H1 (cell line): ENCODE data around the gene CDYL2. TPM values are rescaled to one million over a fixed set of nuclear protein-coding genes. Genes with fewer than 3 reads are reported as not detected.

Experiments
- CTCF ChIA-PET: fragments of 300-600 bp; sonication (Branson Sonifier 250); formaldehyde crosslinking; loops from one replicate; lab custom pipeline; 2021; ENCODE audit not compliant: partially characterized antibody; lab: Charles Lee
- POLR2A ChIA-PET: fragments of 300-600 bp; sonication (Branson Sonifier 250); formaldehyde crosslinking; loops from one replicate; lab custom pipeline; 2021; ENCODE audit warnings: inconsistent platforms; ENCODE audit not compliant: partially characterized antibody; lab: Charles Lee
- DNase-seq, 2 experiments: peaks; one replicate each; pipeline versions ENCODE4 v3.0.0 to v3.0.0-alpha.2; 2010 to 2022; ENCODE audit warnings: low spot score in 2 of 2, low read depth in 1 of 2, mixed read lengths in 1 of 2
- FAIRE-seq: peaks from 2 replicates; lab custom pipeline; 2011; peaks lifted over from hg19 to GRCh38; lab: Jason Lieb, UNC
- H2AFZ ChIP-seq: 2 replicates; pipeline ENCODE4 v1.8.1; 2012; ENCODE audit warnings: low read length, inconsistent platforms
- H2AK5ac ChIP-seq: 2 replicates; pipeline ENCODE4 v1.6.1; 2013; ENCODE audit warnings: low read depth, low read length
- H2BK120ac ChIP-seq: replicated peaks from 2 replicates; pipeline ENCODE3; 2013; ENCODE audit warnings: low read depth, low read length, inconsistent platforms
- H2BK12ac ChIP-seq: 2 replicates; pipeline ENCODE4 v1.6.1; 2013; ENCODE audit warnings: low read depth, low read length
- H2BK15ac ChIP-seq: 2 replicates; pipeline ENCODE4 v1.6.1; 2013; ENCODE audit warnings: low read length
- H2BK20ac ChIP-seq: 2 replicates; pipeline ENCODE4 v1.6.1; 2013; ENCODE audit warnings: low read length
- H2BK5ac ChIP-seq: 2 replicates; pipeline ENCODE4 v1.6.1; 2013; ENCODE audit warnings: low read depth, low read length
- H3K14ac ChIP-seq: 2 replicates; pipeline ENCODE4 v1.6.1; 2013; ENCODE audit warnings: inconsistent platforms; ENCODE audit not compliant: insufficient read length
- H3K18ac ChIP-seq: 2 replicates; pipeline ENCODE4 v1.6.1; 2013; ENCODE audit warnings: low read length; ENCODE audit errors: extremely low read depth
- H3K23ac ChIP-seq: 2 replicates; pipeline ENCODE4 v1.6.1; 2013; ENCODE audit warnings: inconsistent platforms; ENCODE audit not compliant: insufficient read length
- H3K23me2 ChIP-seq: 2 replicates; pipeline ENCODE4 v1.6.1; 2013; ENCODE audit warnings: low read depth, low read length
- H3K27ac ChIP-seq: 2 replicates; pipeline ENCODE4 v1.6.1; 2011; ENCODE audit warnings: low read depth, low read length, inconsistent platforms
- H3K27me3 ChIP-seq, 4 experiments: replicated peaks in 1 of 4; 1 replicate in 1 of 4; 2 replicates in 3 of 4; pipeline versions ENCODE4 v1.6.1 to v1.8.1; 2011 to 2013; ENCODE audit warnings: low read length in 3 of 4, mild to moderate bottlenecking in 3 of 4, inconsistent platforms in 2 of 4, mixed read lengths in 2 of 4, moderate library complexity in 1 of 4; ENCODE audit not compliant: control insufficient read depth in 3 of 4, insufficient read depth in 3 of 4; ENCODE audit errors: extremely low read depth in 1 of 4
- H3K36me3 ChIP-seq, 4 experiments: 2 replicates each; pipeline versions ENCODE4 v1.6.1 to v1.8.1; 2011 to 2013; ENCODE audit warnings: mild to moderate bottlenecking in 4 of 4, low read length in 3 of 4, moderate library complexity in 2 of 4, control low read depth in 1 of 4, inconsistent platforms in 1 of 4; ENCODE audit not compliant: insufficient read depth in 4 of 4, control insufficient read depth in 2 of 4
- H3K4ac ChIP-seq: replicated peaks from 2 replicates; pipeline ENCODE3; 2013; ENCODE audit warnings: low read length, low read depth, mixed read lengths, inconsistent platforms; ENCODE audit not compliant: insufficient read length
- H3K4me1 ChIP-seq, 4 experiments: replicated peaks in 1 of 4; 1 replicate in 1 of 4; 2 replicates in 3 of 4; pipeline versions ENCODE4 v1.6.1 to v1.8.1; 2011 to 2013; ENCODE audit warnings: low read length in 3 of 4, inconsistent platforms in 2 of 4, mixed read lengths in 1 of 4; ENCODE audit not compliant: insufficient read depth in 4 of 4, control insufficient read depth in 3 of 4
- H3K4me2 ChIP-seq, 2 experiments: 2 replicates each; pipeline versions ENCODE4 v1.6.1 to v1.8.1; 2011 to 2013; ENCODE audit warnings: low read depth in 2 of 2, low read length in 2 of 2, control low read depth in 1 of 2, inconsistent platforms in 1 of 2, mild to moderate bottlenecking in 1 of 2; ENCODE audit not compliant: insufficient read depth in 1 of 2
- H3K4me3 ChIP-seq, 4 experiments: fragments of 200-600, 300-600 bp in 1 of 4; sonication (generic), shearing (Covaris generic), sonication (Bioruptor Twin) in 1 of 4; 2 replicates each; pipeline versions ENCODE4 v1.5.1 to v1.8.1; 2011 to 2016; ENCODE audit warnings: low read length in 4 of 4, low read depth in 3 of 4, control low read depth in 2 of 4, inconsistent platforms in 2 of 4, mild to moderate bottlenecking in 2 of 4, mixed read lengths in 1 of 4, moderate library complexity in 1 of 4; ENCODE audit not compliant: insufficient read depth in 2 of 4; ENCODE audit errors: extremely low read depth in 1 of 4
- H3K56ac ChIP-seq: replicated peaks from 2 replicates; pipeline ENCODE3; 2013; ENCODE audit warnings: low read depth, mild to moderate bottlenecking, mixed read lengths, low read length, inconsistent platforms; ENCODE audit not compliant: insufficient read length
- H3K79me1 ChIP-seq: 2 replicates; pipeline ENCODE4 v1.6.1; 2013; ENCODE audit warnings: low read depth, low read length, control low read depth
- H3K79me2 ChIP-seq, 2 experiments: 2 replicates each; pipeline versions ENCODE4 v1.6.1 to v1.8.1; 2012 to 2013; ENCODE audit warnings: low read length in 2 of 2, mild to moderate bottlenecking in 2 of 2, inconsistent platforms in 1 of 2; ENCODE audit not compliant: insufficient read depth in 2 of 2, control insufficient read depth in 1 of 2
- H3K9ac ChIP-seq, 4 experiments: replicated peaks in 1 of 4; 1 replicate in 1 of 4; 2 replicates in 3 of 4; pipeline versions ENCODE4 v1.6.1 to v1.8.1; 2011 to 2013; ENCODE audit warnings: low read depth in 3 of 4, low read length in 3 of 4, control low read depth in 2 of 4, mild to moderate bottlenecking in 2 of 4, moderate library complexity in 2 of 4, inconsistent platforms in 1 of 4; ENCODE audit errors: extremely low read depth in 1 of 4
- H3K9me3 ChIP-seq, 2 experiments: 2 replicates each; pipeline versions ENCODE4 v1.6.1 to v1.8.1; 2012 to 2013; ENCODE audit warnings: mild to moderate bottlenecking in 2 of 2, moderate library complexity in 2 of 2, control low read depth in 1 of 2, inconsistent platforms in 1 of 2, low read depth in 1 of 2, low read length in 1 of 2, mixed read lengths in 1 of 2; ENCODE audit not compliant: insufficient read depth in 2 of 2
- H4K20me1 ChIP-seq, 2 experiments: replicated peaks in 1 of 2; 2 replicates each; pipeline versions ENCODE3 to v1.8.1; 2011 to 2013; ENCODE audit warnings: inconsistent platforms in 2 of 2, low read length in 2 of 2, mild to moderate bottlenecking in 1 of 2; ENCODE audit not compliant: insufficient read depth in 2 of 2, control insufficient read depth in 1 of 2
- H4K5ac ChIP-seq: 2 replicates; pipeline ENCODE4 v1.6.1; 2013; ENCODE audit warnings: low read length, low read depth, mixed read lengths, inconsistent platforms; ENCODE audit not compliant: insufficient read length
- H4K8ac ChIP-seq: 2 replicates; pipeline ENCODE4 v1.8.0; 2013; ENCODE audit warnings: mild to moderate bottlenecking, moderate library complexity, low read length, inconsistent platforms; ENCODE audit not compliant: insufficient read depth; ENCODE audit errors: extremely low read depth
- H4K91ac ChIP-seq: replicated peaks from 2 replicates; pipeline ENCODE3; 2013; ENCODE audit warnings: low read length, mixed read lengths, inconsistent platforms; ENCODE audit not compliant: insufficient read length
- ATF3 ChIP-seq: IDR thresholded peaks from 2 replicates; pipeline ENCODE4 v1.6.1; 2011; ENCODE audit warnings: low read depth, mild to moderate bottlenecking, low read length; ENCODE audit not compliant: insufficient read depth
- BRCA1 ChIP-seq: IDR thresholded peaks from 2 replicates; pipeline ENCODE4 v1.6.1; 2012; ENCODE audit warnings: low read depth, low read length, improper control_type of control experiment
- EZH2 ChIP-seq: fragments of 200-600 bp; sonication (generic); IDR thresholded peaks from 2 replicates; pipeline ENCODE4 v1.7.1; 2012; ENCODE audit warnings: low read depth, mild to moderate bottlenecking, moderate library complexity, low read length, inconsistent platforms; ENCODE audit not compliant: severe bottlenecking
- PHF8 ChIP-seq: fragments of 200-600 bp; sonication (generic); conservative IDR thresholded peaks from 2 replicates; pipeline ENCODE4 v1.7.1; 2012; ENCODE audit warnings: low read depth, mild to moderate bottlenecking, inconsistent platforms, low read length, moderate library complexity
- POLR2A ChIP-seq, 2 experiments: IDR thresholded peaks; 1 replicate in 1 of 2; 2 replicates in 1 of 2; pipeline ENCODE4 v1.6.1; 2011; ENCODE audit warnings: low read depth in 2 of 2, low read length in 2 of 2, mild to moderate bottlenecking in 2 of 2; ENCODE audit errors: control extremely low read depth in 1 of 2
- RBBP5 ChIP-seq: IDR thresholded peaks from 2 replicates; pipeline ENCODE4 v1.7.1; 2012; ENCODE audit warnings: low read depth, mild to moderate bottlenecking, inconsistent platforms, low read length, moderate library complexity, borderline replicate concordance
- SIN3A ChIP-seq, 2 experiments: IDR thresholded peaks in 1 of 2; conservative IDR thresholded peaks in 1 of 2; 2 replicates each; pipeline ENCODE4 v1.6.1; 2011 to 2012; ENCODE audit warnings: low read length in 2 of 2, improper control_type of control experiment in 1 of 2, low read depth in 1 of 2, mild to moderate bottlenecking in 1 of 2
- SIRT6 ChIP-seq: IDR thresholded peaks from one replicate; pipeline ENCODE4 v1.7.1; 2012; ENCODE audit warnings: low read length, inconsistent platforms
- SIX5 ChIP-seq: IDR thresholded peaks from 2 replicates; pipeline ENCODE4 v1.6.1; 2011; ENCODE audit warnings: mild to moderate bottlenecking, low read depth, low read length
- TCF12 ChIP-seq: IDR thresholded peaks from 2 replicates; pipeline ENCODE4 v1.6.1; 2011; ENCODE audit warnings: low read depth, mild to moderate bottlenecking, low read length
- WGBS, 2 experiments: shearing (Covaris generic) in 1 of 2; methylation state at CpG; one replicate each; pipeline versions ENCODE4 v1.1.6 to v1.1.7; 2013 to 2015; ENCODE audit warnings: low lambda C conversion rate in 2 of 2, mixed read lengths in 2 of 2, inconsistent platforms in 1 of 2, low coverage in 1 of 2, missing lambda C conversion rate in 1 of 2; ENCODE audit not compliant: insufficient replicate concordance in 2 of 2, insufficient coverage in 1 of 2, insufficient read length in 1 of 2; ENCODE audit errors: extremely low coverage in 1 of 2, missing lambda C conversion rate in 1 of 2; 5-methylcytosine and 5-hydroxymethylcytosine counted together
- polyA plus RNA-seq, 7 experiments: library from polyadenylated mRNA; depleted of rRNA in 3 of 7; stranded (reverse) in 5 of 7; unstranded in 2 of 7; fragments of >200 nt in 5 of 7; fragments of 200-250 nt in 2 of 7; gene quantifications; 1 replicate in 5 of 7; 2 replicates in 1 of 7; 4 replicates in 1 of 7; pipeline versions ENCODE4 v1.2.1 to v1.2.3, GENCODE V29; 2011 to 2013; ENCODE audit warnings: missing spikeins in 2 of 7, mixed read lengths in 2 of 7
- total RNA-seq: library from RNA; stranded (reverse); fragmentation: NEBNext Ultra II Directional; extraction: Animal tissue kit (Norgen Biotek cat#: 25700); gene quantifications from 2 replicates; pipeline ENCODE4 v1.2.1, GENCODE V29; 2021
- TF ChIP-seq, protein P1 (sequence below): IDR thresholded peaks from 2 replicates; pipeline ENCODE4 v1.6.1; 2011; ENCODE audit warnings: low read length, improper control_type of control experiment

Gene CDYL2
- total and polyA plus RNA-seq, 2 of the 8 experiments (the other 6 are each of a cell fraction or from before 2014, with no cell fraction given) = 0.33 to 5.3 TPM

DNA sequence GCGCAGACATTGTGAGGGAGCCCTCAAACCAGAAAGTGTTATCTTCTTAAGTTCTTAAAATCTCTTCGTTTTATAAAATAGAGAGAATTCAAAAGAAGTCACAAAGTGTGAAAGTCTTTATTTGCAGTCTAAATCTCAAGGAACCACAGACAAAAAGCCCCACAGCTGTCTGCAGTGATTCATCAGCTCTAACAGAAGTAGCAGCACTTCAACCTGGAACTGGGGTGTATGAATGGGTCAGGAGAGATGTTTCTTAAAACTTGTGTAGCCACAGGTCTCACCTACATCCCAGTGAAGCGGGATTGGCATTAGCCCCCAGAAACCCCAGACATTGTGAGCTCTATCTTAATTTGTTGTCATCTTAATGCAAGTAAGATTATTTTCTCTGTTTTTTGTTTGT is 61.1 kb downstream of the CDYL2 start:
- Histone ChIP-seq H3K18ac (no peak overlapping the region), H2BK20ac (no peak overlapping the region), H2AFZ (no peak overlapping the region), H4K20me1 (no peaks in the 10 kb centered on the region), H3K14ac (no peak overlapping the region), H2BK5ac (no peak overlapping the region), H3K4me1 (no peaks in the 10 kb centered on the region), H4K8ac (no peak overlapping the region), H4K91ac (no peak overlapping the region), H3K4me3 (no peak overlapping the region), H3K79me1 (no peaks in the 10 kb centered on the region), H3K23me2 (peaks cover 9% of the 10 kb centered on the region; the same call in 1 of the 2 replicates), H3K27ac (no peak overlapping the region), H3K9ac (no peak overlapping the region), H3K9me3 (peaks cover 28 to 46% of the 10 kb centered on the region in 2 experiments), H2AK5ac (no peak overlapping the region), H2BK15ac (no peak overlapping the region), H3K23ac (no peak overlapping the region), H4K5ac (no peak overlapping the region), H2BK120ac (no peak overlapping the region), H3K4ac (no peak overlapping the region), H3K27me3 (no peaks in the 10 kb centered on the region), H3K79me2 (no peaks in the 10 kb centered on the region), H3K36me3 (no peaks in the 10 kb centered on the region), H3K56ac (no peak overlapping the region), H3K4me2 (no peak overlapping the region), H2BK12ac (no peak overlapping the region)
- WGBS, 2 experiments = 69% methylated on average over 3 of the region's 3 CpGs; no CpG with 5 or more reads in 1 of the 2 experiments
- DNase-seq (no peak), FAIRE-seq (no peak)
- CTCF ChIA-PET = no interaction called here
- POLR2A ChIA-PET = no interaction called here
- TF ChIP-seq SIRT6 (no peak), TCF12 (no peak), RBBP5 (no peak), POLR2A (IDR thresholded peaks at IDR 0.05; ENCODE audit: control extremely low read depth in 1 of 2, low read depth in 2 of 2, low read length in 2 of 2) (no peak), EZH2 (no peak), PHF8 (no peak), SIN3A (conservative IDR thresholded peaks at IDR 0.05 in 1 of 2, IDR thresholded peaks at IDR 0.05 in 1 of 2; ENCODE audit: low read depth in 1 of 2, low read length in 2 of 2) (no peak), BRCA1 (no peak), SIX5 (no peak), ATF3 (no peak)
- TF ChIP-seq, protein P1, sequence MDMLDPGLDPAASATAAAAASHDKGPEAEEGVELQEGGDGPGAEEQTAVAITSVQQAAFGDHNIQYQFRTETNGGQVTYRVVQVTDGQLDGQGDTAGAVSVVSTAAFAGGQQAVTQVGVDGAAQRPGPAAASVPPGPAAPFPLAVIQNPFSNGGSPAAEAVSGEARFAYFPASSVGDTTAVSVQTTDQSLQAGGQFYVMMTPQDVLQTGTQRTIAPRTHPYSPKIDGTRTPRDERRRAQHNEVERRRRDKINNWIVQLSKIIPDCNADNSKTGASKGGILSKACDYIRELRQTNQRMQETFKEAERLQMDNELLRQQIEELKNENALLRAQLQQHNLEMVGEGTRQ = no peak
